HK-2 (cell line): ENCODE results near the gene ASIC3.

Source experiments
- DNase-seq: peaks from one replicate; pipeline ENCODE4 v3.0.0-alpha.2; 2018; ENCODE audit not compliant: unreplicated experiment

Gene ASIC3

DNA sequence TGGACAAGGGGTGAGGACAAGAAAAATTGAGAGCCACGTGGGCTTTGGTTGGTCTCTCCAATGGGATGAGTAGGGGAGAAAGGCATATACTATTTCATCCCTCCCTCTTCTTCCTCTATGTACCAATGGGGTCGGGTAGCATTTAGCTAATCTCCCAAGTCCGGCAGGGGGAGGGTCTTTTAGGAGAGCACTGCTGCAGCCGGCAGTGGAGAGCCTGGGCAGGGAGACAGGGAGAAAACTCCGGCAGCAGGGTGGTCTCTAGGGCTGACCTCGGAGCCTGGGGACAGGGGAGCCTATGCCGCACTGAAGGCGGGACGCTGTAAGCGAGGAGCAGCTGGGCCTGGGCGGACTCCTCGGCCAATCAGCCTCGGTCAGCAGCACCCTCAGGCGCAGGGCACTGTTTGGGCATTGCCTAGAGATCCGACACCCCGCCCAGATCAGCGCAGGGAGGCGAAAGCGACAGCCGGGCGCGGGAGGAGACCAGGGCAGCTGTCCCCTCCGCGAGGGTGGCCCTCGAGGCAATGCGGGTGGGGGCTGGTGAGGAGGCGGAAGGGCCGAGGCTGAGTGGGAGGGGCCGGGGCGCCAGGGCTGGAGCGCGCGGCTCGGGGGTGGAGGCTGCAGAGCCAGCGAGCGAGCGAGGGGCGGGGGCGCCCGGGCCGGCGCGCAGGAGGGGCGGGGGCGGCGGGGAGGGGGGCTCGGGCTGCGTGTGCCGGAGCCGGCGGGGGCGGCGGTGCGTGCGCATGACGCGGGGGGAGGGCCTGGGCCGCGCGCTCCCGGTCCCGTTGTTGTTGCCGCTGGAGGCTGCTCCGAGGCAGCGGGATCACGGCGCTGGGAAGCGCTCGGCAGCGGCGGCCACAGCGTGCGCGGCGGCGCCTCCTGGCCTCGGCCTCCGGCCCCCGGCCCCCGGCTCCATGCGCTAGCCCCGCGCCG, 37.6 kb downstream of the ASIC3 start, which contains the start of gene AGAP3:
AGAP3 (plus strand) TSS at position 785 of the 930 bp plus-strand sequence. CDS start 267 bp downstream, outside the sequence.
- DNase-seq, result peak; percentile 85

- peak; percentile 48 for DNase-seq
Measured at GRCh38 chr7:151086802-151087244, 38.5 kb downstream of the ASIC3 start.

GRCh38 chr7:151087245-151088018, 39.1 kb downstream of the ASIC3 start:
- DNase-seq, result peak; percentile 74

DNA sequence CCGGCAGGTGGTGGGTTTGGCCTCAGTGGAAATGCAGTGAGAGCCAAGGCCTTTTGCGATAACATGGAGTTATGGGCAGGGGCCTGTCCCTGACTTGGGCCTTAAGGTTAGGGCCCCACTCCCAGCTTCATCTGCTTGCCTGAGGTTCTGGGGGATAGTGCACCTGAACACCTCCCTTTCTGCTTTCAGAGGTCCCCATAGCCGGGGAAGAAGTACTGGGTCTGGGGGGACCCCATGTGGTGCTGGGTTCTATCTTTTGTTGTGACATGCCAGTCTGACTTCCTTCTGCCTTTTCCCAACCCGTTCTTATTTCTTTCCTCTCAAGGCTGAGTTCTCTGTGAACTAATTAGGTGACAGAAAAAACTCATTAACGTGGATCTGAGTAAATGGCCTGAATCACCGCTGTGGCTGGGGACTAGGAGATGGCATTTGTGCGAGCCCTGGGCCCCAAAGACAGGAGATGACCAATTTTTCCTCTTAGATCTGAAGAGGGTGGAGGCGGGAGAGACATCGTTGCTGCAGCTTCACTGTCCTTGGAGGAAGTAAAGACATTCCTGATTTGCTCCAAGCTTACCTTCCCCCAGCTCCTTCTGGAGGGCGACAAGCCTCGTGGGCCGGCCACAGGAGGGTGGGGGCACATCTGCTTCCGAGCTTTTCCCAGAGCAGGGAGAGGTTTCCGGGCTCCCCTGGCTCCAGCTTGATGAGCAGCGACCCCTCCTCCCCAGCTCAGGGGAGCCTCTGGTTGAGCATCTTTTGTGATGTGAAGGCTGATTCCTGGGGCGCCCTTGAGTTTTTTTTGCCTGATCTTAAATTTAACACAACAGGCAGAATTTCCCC, 39.9 kb downstream of the ASIC3 start:
- peak; percentile 61 for DNase-seq

GRCh38 chr7:151088856-151089699, 40.7 kb downstream of the ASIC3 start:
- DNase-seq, result peak; percentile 85

- DNase-seq, result no peak
Measured at GRCh38 chr7:151089893-151090730, 41.8 kb downstream of the ASIC3 start.

DNA sequence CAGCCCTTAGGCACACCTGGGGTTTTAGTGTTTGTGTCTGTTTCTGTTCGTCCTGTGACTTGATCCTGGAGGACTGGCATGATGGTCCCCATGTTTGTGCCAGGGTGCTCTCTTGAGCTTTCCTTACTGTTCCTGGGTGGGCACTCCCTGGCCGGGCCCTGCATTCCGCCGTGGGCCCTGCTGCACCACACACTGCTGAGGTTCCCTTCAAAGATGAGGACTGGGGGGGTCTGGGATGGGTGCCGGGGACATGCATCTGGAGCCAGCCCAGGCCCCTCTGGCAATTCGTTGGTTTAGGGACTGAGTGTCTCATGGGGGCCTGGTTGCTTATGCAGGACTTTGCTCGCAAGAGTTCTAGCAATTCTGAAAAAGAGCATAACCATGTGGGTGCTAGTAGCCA, 42.7 kb downstream of the ASIC3 start:
- no peak for DNase-seq

- DNase-seq, result no peak
Measured at GRCh38 chr7:151091431-151091830, 43.1 kb downstream of the ASIC3 start.

GRCh38 chr7:151091988-151092387, 43.7 kb downstream of the ASIC3 start:
- DNase-seq, result no peak

- no peak for DNase-seq
Measured at GRCh38 chr7:151093748-151094147, 45.4 kb downstream of the ASIC3 start.

- DNase-seq, result peak; percentile 59
Measured at GRCh38 chr7:151094675-151095074, 46.3 kb downstream of the ASIC3 start.

- DNase-seq, result no peak
Measured at GRCh38 chr7:151095123-151095797, 46.9 kb downstream of the ASIC3 start.

DNA sequence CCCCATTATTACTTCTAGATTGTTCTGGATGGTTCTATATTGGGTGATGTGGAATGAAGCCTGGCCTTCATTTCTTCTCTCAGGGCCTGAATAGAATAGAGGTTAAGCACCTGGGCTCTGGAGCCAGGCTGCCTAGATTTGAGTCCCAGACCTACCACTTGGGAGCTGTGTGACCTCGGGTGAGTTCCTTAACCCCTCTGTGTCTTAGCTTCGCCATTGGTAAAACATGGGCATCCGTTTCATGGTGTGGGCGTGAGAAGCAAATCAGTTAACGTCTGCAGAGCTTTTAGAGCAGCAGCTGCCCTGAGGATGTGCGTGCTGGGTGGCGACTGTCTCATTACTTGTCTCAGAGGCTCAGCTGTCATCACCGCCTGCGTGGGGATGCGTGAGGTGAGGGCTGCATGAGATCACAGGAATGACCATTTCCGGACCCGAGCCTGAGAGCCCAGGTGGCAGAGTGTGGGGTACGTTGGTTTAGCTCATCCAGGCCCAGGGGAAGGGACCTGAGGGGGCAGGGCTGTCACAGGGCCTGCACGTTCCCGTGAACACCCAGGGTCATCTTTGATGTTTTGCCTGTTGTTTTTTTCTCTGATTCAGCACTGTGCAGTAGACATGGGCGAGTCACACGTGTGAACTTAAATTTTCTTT, 47.6 kb downstream of the ASIC3 start:
- DNase-seq, result no peak

DNA sequence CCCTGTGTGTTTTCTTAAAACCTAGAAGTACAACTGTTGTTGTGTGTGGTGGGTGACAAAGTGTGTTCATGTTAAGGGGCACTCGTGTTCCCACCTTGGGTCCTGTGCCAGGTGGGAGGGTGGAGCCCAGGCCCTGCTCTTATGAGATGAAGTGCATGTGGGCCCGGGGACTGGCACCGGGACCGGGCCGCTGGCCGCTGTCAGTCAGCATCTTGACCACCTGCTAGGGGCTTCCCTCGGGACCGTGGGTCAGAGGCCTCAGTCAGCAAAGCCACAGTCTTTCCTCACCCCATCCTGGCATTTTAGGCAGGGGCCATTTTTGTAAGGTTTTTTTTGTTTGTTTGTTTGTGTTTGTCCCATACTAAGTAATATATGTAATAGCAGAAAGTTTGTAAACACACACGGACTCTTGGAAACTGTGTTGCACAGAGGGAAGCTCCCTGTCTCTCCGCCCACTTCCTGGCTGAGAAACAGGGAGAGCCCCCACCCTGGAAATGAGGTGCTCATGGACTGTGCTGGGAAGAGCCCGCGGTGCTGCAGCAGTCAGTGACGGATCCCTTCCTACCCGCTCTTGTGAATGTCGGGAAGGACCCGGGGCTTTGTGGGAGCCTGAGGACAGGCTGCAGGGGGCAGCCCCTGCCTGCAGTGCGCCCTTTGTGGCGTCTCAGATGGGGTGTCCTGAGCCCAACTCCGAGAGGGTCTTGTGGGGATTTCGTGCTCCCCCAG, 51.3 kb downstream of the ASIC3 start:
- DNase-seq, result no peak

DNA sequence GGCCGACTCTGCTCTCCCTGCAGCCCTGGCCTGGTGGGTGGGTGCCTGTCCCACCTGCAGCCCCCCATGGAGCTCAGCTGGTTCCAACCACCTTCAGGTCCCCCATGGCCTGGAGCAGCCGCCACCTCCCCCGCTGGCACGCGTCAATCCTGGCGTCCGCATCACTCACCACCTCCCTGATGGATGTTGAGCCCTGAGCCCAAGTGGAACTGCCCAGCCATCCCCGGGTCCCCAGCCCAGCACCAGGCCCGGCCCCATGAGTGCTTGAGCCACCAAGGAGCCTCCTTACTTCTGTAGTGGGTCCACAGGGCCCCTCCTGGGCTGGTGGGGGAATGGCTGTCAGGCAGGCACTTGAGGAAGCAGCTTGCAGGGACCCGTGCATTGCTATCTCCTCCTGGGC, 52.6 kb downstream of the ASIC3 start:
- no peak for DNase-seq

- no peak for DNase-seq
Measured at GRCh38 chr7:151101621-151102396, 53.5 kb downstream of the ASIC3 start.
